Measurements from ENCODE around the gene IL10RB.

IL10RB gene

GRCh38 chr21:33259995-33260394 lies 6.2 kb upstream of the IL10RB start:
- no peak for TF ChIP-seq ZFX (IDR thresholded peaks at IDR 0.05)
- TF ChIP-seq CTCF (conservative IDR thresholded peaks at IDR 0.05): no peak
- H3K27ac ChIP-seq: no peak overlapping the region

- no peak overlapping the region for H3K27ac ChIP-seq
- TF ChIP-seq CTCF (conservative IDR thresholded peaks at IDR 0.05) (no peak), ZFX (IDR thresholded peaks at IDR 0.05) (no peak)
These were observed 4.5 kb upstream of the IL10RB start for GRCh38 chr21:33261635-33262034.

- TF ChIP-seq ZFX (IDR thresholded peaks at IDR 0.05) (no peak), CTCF (conservative IDR thresholded peaks at IDR 0.05) (no peak)
- H3K27ac ChIP-seq: no peak overlapping the region
These were observed 3.2 kb upstream of the IL10RB start for GRCh38 chr21:33262921-33263320.

- TF ChIP-seq ZFX (IDR thresholded peaks at IDR 0.05) (no peak), CTCF (conservative IDR thresholded peaks at IDR 0.05) (no peak)
- no peak overlapping the region for H3K27ac ChIP-seq
These were observed 1.6 kb upstream of the IL10RB start for GRCh38 chr21:33264561-33264960.

- peak overlapping the region; percentile 72 for H3K27ac ChIP-seq
- no peak; the same call in 1 of the 2 replicates for TF ChIP-seq CTCF (conservative IDR thresholded peaks at IDR 0.05)
- no peak for TF ChIP-seq ZFX (IDR thresholded peaks at IDR 0.05)
These were observed 510 bp upstream of the IL10RB start for GRCh38 chr21:33265664-33266049.

- TF ChIP-seq CTCF (conservative IDR thresholded peaks at IDR 0.05): no peak
- no peak for TF ChIP-seq ZFX (IDR thresholded peaks at IDR 0.05)
- peak overlapping the region; percentile 72 for H3K27ac ChIP-seq
These were observed 595 bp downstream of the IL10RB start for GRCh38 chr21:33266789-33267135.

- H3K27ac ChIP-seq: no peak overlapping the region
- TF ChIP-seq ZFX (IDR thresholded peaks at IDR 0.05) (no peak), CTCF (conservative IDR thresholded peaks at IDR 0.05) (no peak)
These were observed 1.1 kb downstream of the IL10RB start for GRCh38 chr21:33267250-33267649.
